Inferior parietal cortex (tissue), 1 donor: ENCODE data around the gene GRM7.

Experiments used
- DNase-seq: peaks from one replicate; pipeline ENCODE4 v3.0.0-alpha.2; 2016; ENCODE audit errors: extremely low spot score

Gene GRM7

GRCh38 chr3:7146529-7146928, 285.6 kb downstream of the GRM7 start:
- DNase-seq, result no peak

GRCh38 chr3:7158516-7158915, 297.6 kb downstream of the GRM7 start:
- no peak for DNase-seq

DNA sequence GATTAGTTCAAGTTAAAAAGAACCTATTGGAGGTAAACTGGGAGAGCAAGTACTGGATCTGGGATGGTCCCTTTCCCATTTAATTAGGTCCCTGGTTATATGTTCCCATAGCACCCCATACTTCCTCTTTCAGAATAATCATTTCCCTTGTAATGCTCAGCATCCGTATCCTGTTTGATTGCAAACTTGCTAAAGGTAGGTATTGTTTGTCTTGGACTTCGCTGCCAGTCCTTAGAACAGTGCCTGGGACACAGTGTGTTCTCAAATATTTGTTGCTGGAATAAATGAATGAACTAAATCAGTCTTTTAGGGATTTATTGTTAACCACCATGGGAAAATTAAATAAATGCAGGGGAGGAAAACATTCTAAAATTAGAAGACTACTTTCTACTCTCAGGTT, 299.8 kb downstream of the GRM7 start:
- DNase-seq, result no peak

DNA sequence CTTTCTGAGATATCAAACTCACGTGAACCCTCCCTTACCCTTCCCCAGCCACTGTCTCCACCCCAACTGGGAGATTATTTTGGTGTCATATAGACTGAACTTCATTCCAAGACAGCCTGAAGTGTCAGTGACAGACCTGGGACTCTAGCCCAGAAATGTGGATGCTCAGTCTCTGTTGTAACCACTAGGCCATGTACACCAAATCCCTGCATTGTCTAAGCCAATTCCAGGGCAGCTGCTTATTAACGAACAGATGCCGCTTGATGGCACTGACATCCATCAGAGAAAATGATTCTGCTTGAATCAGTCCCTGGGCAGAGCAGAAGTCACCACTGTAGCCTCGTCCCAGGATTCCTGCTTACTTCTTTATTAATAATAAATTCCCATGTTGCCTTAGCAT, 305.5 kb downstream of the GRM7 start:
- no peak for DNase-seq

DNA sequence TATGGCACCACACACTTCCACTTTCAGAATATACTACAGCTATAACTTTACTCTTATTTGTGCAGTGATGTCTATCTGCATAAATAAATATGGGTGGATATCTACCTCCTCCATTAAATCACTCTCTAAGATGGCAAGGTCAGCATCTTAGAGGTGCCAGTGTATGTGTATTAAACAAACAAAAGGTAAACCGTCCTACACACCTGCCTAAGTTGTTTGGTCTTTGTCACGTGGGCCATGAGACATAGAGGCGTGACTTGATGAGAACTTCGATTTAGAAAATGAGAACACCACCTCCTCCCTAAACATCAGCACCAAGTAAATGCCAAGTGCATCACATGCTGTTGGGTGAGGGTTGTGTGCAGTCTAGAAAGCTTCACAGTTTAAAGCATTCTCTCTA, 310.6 kb downstream of the GRM7 start:
- no peak for DNase-seq

DNA sequence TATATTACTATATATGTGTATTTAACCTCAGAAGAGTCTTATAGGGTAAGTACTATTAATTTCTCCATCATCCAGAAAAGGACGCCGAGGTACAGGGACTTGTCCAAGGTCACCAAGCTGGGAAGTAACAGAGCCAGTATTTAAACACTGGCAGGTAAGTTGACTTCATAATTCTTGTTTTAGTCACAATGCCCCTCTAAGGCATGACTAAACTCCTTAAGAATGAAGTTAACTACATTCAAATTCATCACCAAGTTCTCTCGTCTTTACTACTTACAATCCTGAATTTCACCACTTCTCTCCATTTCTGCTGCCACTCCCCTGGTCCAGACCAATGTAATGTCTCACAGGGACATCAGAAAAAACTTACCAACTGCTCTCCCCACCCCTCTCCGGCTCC, 312.1 kb downstream of the GRM7 start:
- no peak for DNase-seq

DNA sequence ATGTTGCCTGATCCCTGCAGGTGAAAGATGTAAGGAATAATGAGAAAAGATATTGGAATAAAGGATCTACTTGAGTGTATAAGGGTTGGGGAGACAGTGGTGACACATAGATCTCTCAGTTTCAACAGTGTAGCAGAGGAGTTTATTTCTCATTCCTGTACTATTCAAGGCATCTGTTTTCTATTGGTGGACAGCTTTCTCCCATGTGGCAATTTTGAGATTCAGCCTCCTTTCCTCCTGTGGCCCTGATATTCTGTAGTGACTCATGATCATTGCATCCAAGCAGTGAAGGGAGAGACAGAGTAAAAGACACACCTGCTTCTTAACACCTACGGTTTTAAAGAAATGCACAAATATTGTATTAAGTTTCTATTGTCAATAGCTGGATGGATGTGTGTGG, 327.6 kb downstream of the GRM7 start:
- DNase-seq, result no peak

GRCh38 chr3:7190095-7190494, 329.2 kb downstream of the GRM7 start:
- DNase-seq, result no peak

DNA sequence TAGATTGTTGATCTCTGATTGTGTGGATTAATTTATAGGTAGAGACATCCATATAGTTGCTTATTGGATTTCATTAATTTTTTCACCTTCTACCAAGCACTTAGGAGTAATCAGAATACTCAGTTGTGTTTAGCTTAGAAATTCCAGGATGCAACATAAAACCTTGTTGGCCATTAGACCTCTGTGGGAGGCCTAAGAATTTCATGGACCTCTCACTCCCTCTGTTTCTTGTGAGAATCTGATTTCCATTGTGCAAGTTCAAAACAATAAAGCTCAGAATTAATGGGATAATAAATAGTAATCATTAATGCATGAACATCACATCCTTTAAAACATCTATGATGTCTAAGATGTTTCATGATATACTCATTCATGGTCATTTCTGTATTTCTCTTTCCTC, 332.4 kb downstream of the GRM7 start:
- DNase-seq, result no peak

DNA sequence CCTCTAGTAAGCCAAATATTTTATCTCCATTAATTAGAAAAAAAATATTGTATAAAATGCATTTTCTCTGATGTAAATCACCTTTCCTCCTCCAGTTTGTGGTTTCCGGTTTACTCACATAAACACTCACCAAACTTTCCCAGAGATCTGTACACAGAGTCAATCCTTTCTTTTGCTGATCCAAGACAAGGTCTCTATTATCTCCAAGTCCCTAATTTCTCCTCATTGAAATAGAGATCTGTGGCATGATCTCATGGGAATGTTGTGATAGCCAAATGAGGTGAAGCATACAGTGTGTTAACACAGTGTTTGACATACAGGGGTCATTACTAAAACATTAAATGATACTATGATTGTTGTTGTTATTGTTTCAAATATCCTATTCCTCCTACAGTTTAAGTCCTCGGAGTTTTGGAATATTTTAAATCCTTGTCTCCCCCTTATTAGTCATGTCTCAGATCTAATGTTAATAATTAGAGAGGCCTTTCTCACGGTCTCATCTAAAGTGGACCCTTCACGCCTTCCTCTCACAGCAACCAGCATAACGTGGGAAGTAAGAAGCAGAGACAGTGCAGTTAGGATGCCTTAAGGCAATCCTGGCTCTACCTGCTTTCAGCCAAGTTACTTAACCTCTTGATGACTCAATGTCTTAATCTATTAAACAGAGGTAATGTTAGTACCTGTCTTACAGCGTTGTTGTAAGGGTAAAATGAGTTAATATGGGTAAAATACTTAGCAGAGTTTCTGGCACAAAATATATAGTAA, 333.3 kb downstream of the GRM7 start:
- no peak for DNase-seq

DNA sequence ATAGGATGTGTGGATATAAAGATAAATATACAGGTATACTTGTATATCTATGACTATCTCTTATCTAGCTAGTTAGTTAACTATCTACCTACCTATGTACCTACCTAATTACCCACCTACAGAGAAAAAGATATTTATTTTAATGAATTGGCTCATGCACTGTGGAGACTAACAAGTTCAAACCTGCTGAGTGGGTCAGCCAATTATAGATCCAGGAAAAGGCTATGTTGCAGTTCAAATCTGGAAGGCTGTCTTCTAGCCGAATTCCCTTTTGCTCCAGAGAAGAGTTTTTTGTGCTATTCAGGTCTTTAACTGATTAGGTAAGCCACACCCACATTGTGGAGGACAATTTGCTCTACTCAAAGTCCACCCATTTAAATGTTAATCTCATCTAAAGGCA, 335.0 kb downstream of the GRM7 start:
- no peak for DNase-seq

DNA sequence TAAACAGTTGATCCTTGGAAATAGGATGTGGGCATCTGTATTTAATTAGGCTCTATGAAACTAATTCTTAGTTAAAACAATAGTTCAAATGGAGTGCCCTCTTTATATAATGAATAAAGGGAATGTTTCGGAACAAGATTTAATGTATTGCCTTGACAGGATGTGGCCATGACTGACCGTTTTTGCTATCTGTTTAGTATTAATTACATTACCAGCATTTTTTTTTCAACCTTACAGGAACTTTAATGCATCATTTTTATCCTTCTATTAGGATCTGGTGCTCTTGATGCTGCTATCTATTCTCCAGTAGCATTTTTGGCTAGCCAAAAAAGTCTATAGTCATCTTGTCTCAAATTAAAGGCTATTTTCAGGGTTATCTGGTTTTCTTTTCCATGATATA, 340.9 kb downstream of the GRM7 start:
- DNase-seq, result no peak

- no peak for DNase-seq
Measured at GRCh38 chr3:7203969-7204847, 343.3 kb downstream of the GRM7 start.

GRCh38 chr3:7204848-7205156, 343.9 kb downstream of the GRM7 start:
- no peak for DNase-seq

- DNase-seq, result no peak
Measured at GRCh38 chr3:7205535-7205934, 344.6 kb downstream of the GRM7 start.

- no peak for DNase-seq
Measured at GRCh38 chr3:7205962-7206361, 345.0 kb downstream of the GRM7 start.

- peak; percentile 25 for DNase-seq
Measured at GRCh38 chr3:7207125-7207524, 346.2 kb downstream of the GRM7 start.

GRCh38 chr3:7207928-7208327, 347.0 kb downstream of the GRM7 start:
- no peak for DNase-seq

DNA sequence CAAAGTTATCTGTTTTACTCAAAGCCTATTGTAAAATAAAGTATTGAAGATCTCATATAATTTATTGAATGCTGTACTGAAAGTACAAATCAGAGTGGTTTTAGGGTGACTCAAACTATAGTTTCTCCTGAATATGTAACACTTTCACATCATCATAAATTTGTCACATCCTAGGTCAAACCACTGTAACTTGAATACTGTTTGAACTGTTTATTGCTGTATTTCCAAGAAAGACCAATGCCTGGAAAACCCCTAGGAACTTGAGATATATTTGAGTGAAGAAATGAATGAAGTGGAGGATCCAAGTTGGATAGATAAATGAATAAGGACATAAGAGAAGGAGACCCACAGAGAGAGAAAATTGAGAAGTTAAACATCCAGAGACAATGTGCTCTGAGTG, 348.2 kb downstream of the GRM7 start:
- DNase-seq, result no peak

- no peak for DNase-seq
Measured at GRCh38 chr3:7211740-7212139, 350.8 kb downstream of the GRM7 start.

- no peak for DNase-seq
Measured at GRCh38 chr3:7215706-7216105, 354.8 kb downstream of the GRM7 start.

DNA sequence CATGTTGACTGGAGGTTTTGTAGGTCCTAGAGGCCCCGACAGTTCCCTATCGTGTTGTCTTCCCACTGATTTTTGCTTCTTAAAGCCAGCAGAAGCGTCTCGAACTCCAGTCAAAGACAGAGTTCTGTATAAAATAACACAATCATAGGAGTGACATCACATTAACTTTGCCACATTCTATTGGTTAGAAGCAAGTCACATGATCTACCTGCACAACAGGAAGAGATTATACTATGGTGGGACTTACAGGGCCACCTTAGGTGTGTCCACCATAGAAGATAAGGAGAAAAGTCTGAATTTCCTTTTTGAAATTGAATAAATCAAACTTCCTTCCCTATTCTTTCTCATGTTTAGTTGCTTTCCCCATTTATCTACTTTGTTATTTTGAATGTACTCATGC, 365.5 kb downstream of the GRM7 start:
- no peak for DNase-seq

DNA sequence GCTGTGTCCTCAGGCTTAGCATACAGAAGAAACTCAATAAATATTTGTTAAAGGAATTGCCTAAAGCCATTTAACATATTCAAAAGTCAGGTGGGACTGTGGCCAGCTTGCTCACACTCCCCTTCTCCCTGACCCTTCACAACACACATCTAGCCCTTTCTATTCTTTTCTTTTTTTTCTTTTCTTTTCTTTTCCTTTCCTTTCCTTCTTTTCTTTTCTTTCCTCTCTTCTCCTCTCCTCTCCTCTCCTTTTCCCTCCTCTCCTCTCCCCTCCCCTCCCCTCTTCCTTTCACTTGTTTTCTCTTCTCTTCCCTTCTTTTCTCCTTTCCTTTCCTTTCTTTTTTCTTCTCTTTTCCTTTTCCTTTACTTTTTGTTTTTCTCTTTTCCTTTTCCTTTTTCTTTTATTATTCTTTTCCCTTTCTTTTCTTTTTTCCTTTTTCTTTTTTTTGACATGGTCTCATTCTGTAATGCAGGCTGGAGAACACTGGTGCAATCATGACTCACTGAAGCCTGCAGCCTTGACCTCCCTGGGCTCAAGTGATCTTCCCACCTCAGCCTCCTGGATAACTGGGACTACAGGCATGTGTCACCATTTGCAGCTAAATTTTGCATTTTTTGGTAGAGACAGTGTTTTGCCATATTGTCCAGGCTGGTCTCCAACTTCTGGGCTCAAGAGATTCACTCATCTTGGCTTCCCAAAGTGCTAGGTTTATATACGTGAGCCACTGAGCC, 377.8 kb downstream of the GRM7 start:
- no peak for DNase-seq
